HepG2 (cell line): ENCODE measurements around the gene CD7. TPM values are rescaled to one million over a fixed set of nuclear protein-coding genes. Genes with fewer than 3 reads are reported as not detected.
A peak's percentile ranks its signal among the peaks of the same experiment; 100 is the strongest.

Experiments
- NFKBIZ ChIP-seq: IDR thresholded peaks from 2 replicates; pipeline ENCODE4 v1.6.1; 2018; ENCODE audit warnings: missing genetic modification reagents, missing compliant biosample characterization
- ZNF260 ChIP-seq: sonication (generic); formaldehyde crosslinking; IDR thresholded peaks from 2 replicates; pipeline ENCODE4 v1.4.0; 2020; ENCODE audit warnings: missing genetic modification reagents, low read depth, mild to moderate bottlenecking, borderline replicate concordance
- ZNF292 ChIP-seq: sonication (generic); formaldehyde crosslinking; IDR thresholded peaks from 2 replicates; pipeline ENCODE4 v1.8.1; 2022; ENCODE audit warnings: mild to moderate bottlenecking, low read depth, missing genetic modification reagents, borderline replicate concordance
- ZNF788 ChIP-seq: sonication (generic); formaldehyde crosslinking; IDR thresholded peaks from 2 replicates; pipeline ENCODE4 v1.5.0; 2020; ENCODE audit warnings: mild to moderate bottlenecking, missing genetic modification reagents, borderline replicate concordance
- polyA plus RNA-seq, 8 experiments: library from polyadenylated mRNA; depleted of rRNA in 3 of 8; stranded (reverse) in 7 of 8; unstranded in 1 of 8; fragments of >200 nt; fragmentation: Illumina TruSeq in 4 of 8; extraction: Trizol in 4 of 8; gene quantifications; 2 replicates each; pipeline versions ENCODE4 v1.2.1 to v1.2.3, GENCODE V29; 2011 to 2016; ENCODE audit warnings: low read depth in 4 of 8, missing spikeins in 1 of 8, mixed read lengths in 1 of 8; ENCODE audit not compliant: insufficient read depth in 1 of 8
- total RNA-seq, 5 experiments: library from RNA; depleted of rRNA; stranded (reverse); fragments of >200 nt; fragmentation: Illumina TruSeq; extraction: Trizol; gene quantifications; 2 replicates each; pipeline ENCODE4 v1.2.3, GENCODE V29; 2016; ENCODE audit warnings: low read depth in 1 of 5
- TF ChIP-seq, protein P1 (sequence below): sonication (generic); formaldehyde crosslinking; IDR thresholded peaks from 2 replicates; pipeline ENCODE4 v1.5.1; 2020; ENCODE audit warnings: missing genetic modification reagents, mild to moderate bottlenecking, borderline replicate concordance
- TF ChIP-seq, protein P2 (sequence below): sonication (generic); formaldehyde crosslinking; IDR thresholded peaks from 2 replicates; pipeline ENCODE4 v1.4.0; 2020; ENCODE audit warnings: mild to moderate bottlenecking, missing genetic modification reagents
- TF ChIP-seq, protein P3 (sequence below): sonication (generic); formaldehyde crosslinking; IDR thresholded peaks from 2 replicates; pipeline ENCODE4 v1.4.0; 2020; ENCODE audit warnings: missing genetic modification reagents, mild to moderate bottlenecking, borderline replicate concordance
- TF ChIP-seq, protein P4 (sequence below): sonication (generic); formaldehyde crosslinking; IDR thresholded peaks from one replicate; pipeline ENCODE4 v1.5.1; 2020; ENCODE audit warnings: mild to moderate bottlenecking, missing genetic modification reagents; ENCODE audit errors: not compliant biosample characterization
- TF ChIP-seq, protein P5 (sequence below): sonication (generic); formaldehyde crosslinking; IDR thresholded peaks from 2 replicates; pipeline ENCODE4 v1.4.0; 2020; ENCODE audit warnings: missing genetic modification reagents

Gene CD7
- total and polyA plus RNA-seq, 2 of the 13 experiments (the other 11 are each of a cell fraction or from before 2014, with no cell fraction given): 67.6 to 76.4 TPM

DNA sequence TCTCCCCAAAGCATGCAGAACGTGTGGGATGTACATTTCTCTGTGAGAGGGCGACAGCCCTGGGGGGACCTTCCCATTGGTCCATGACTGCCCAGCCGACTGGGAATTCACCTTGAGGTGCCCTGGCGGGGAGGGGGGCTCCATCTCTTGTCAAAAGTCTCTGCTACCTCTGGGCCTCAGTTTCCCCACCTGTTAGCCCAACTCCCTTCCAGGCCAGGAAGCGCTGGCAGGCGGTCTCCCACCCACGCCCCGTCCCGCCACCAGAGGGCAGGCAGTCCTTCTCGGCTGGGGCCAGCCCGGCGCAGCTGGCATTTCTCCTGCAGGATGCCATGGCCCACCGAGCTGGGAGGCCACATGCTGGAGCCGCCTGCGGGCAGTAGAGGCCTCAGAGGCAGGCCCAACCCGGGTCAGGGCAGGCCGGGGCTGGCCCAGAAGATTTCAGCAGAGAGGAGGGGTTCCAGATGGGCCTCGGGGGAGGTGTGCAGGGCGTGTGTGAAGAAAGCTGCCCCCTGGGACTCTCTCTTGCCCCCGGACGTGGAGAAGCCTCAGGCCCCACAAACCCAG, 16.6 kb downstream of the CD7 start (continued):
- TF ChIP-seq, protein P1, sequence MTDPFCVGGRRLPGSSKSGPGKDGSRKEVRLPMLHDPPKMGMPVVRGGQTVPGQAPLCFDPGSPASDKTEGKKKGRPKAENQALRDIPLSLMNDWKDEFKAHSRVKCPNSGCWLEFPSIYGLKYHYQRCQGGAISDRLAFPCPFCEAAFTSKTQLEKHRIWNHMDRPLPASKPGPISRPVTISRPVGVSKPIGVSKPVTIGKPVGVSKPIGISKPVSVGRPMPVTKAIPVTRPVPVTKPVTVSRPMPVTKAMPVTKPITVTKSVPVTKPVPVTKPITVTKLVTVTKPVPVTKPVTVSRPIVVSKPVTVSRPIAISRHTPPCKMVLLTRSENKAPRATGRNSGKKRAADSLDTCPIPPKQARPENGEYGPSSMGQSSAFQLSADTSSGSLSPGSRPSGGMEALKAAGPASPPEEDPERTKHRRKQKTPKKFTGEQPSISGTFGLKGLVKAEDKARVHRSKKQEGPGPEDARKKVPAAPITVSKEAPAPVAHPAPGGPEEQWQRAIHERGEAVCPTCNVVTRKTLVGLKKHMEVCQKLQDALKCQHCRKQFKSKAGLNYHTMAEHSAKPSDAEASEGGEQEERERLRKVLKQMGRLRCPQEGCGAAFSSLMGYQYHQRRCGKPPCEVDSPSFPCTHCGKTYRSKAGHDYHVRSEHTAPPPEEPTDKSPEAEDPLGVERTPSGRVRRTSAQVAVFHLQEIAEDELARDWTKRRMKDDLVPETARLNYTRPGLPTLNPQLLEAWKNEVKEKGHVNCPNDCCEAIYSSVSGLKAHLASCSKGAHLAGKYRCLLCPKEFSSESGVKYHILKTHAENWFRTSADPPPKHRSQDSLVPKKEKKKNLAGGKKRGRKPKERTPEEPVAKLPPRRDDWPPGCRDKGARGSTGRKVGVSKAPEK (CRISPR knock-in tag): no peak
- TF ChIP-seq ZNF788 (peak; percentile 67; the same call in 1 of the 2 replicates), ZNF260 (0 out of 2 replicates have a peak, but pooled peaks have one; percentile 69), NFKBIZ (peak; percentile 71; the same call in 1 of the 2 replicates), ZNF292 (CRISPR knock-in tag) (peak; percentile 34; the same call in 1 of the 2 replicates)
- TF ChIP-seq, protein P2, sequence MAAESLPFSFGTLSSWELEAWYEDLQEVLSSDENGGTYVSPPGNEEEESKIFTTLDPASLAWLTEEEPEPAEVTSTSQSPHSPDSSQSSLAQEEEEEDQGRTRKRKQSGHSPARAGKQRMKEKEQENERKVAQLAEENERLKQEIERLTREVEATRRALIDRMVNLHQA: no peak
- TF ChIP-seq, protein P3, sequence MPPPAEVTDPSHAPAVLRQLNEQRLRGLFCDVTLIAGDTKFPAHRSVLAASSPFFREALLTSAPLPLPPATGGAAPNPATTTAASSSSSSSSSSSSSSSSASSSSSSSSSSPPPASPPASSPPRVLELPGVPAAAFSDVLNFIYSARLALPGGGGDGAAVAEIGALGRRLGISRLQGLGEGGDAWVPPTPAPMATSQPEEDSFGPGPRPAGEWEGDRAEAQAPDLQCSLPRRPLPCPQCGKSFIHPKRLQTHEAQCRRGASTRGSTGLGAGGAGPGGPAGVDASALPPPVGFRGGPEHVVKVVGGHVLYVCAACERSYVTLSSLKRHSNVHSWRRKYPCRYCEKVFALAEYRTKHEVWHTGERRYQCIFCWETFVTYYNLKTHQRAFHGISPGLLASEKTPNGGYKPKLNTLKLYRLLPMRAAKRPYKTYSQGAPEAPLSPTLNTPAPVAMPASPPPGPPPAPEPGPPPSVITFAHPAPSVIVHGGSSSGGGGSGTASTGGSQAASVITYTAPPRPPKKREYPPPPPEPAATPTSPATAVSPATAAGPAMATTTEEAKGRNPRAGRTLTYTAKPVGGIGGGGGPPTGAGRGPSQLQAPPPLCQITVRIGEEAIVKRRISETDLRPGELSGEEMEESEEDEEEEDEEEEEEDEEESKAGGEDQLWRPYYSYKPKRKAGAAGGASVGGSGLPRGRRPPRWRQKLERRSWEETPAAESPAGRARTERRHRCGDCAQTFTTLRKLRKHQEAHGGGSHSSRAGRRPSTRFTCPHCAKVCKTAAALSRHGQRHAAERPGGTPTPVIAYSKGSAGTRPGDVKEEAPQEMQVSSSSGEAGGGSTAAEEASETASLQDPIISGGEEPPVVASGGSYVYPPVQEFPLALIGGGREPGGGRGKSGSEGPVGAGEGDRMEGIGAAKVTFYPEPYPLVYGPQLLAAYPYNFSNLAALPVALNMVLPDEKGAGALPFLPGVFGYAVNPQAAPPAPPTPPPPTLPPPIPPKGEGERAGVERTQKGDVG (CRISPR knock-in tag): peak; percentile 22; the same call in 1 of the 2 replicates
- TF ChIP-seq, protein P4, sequence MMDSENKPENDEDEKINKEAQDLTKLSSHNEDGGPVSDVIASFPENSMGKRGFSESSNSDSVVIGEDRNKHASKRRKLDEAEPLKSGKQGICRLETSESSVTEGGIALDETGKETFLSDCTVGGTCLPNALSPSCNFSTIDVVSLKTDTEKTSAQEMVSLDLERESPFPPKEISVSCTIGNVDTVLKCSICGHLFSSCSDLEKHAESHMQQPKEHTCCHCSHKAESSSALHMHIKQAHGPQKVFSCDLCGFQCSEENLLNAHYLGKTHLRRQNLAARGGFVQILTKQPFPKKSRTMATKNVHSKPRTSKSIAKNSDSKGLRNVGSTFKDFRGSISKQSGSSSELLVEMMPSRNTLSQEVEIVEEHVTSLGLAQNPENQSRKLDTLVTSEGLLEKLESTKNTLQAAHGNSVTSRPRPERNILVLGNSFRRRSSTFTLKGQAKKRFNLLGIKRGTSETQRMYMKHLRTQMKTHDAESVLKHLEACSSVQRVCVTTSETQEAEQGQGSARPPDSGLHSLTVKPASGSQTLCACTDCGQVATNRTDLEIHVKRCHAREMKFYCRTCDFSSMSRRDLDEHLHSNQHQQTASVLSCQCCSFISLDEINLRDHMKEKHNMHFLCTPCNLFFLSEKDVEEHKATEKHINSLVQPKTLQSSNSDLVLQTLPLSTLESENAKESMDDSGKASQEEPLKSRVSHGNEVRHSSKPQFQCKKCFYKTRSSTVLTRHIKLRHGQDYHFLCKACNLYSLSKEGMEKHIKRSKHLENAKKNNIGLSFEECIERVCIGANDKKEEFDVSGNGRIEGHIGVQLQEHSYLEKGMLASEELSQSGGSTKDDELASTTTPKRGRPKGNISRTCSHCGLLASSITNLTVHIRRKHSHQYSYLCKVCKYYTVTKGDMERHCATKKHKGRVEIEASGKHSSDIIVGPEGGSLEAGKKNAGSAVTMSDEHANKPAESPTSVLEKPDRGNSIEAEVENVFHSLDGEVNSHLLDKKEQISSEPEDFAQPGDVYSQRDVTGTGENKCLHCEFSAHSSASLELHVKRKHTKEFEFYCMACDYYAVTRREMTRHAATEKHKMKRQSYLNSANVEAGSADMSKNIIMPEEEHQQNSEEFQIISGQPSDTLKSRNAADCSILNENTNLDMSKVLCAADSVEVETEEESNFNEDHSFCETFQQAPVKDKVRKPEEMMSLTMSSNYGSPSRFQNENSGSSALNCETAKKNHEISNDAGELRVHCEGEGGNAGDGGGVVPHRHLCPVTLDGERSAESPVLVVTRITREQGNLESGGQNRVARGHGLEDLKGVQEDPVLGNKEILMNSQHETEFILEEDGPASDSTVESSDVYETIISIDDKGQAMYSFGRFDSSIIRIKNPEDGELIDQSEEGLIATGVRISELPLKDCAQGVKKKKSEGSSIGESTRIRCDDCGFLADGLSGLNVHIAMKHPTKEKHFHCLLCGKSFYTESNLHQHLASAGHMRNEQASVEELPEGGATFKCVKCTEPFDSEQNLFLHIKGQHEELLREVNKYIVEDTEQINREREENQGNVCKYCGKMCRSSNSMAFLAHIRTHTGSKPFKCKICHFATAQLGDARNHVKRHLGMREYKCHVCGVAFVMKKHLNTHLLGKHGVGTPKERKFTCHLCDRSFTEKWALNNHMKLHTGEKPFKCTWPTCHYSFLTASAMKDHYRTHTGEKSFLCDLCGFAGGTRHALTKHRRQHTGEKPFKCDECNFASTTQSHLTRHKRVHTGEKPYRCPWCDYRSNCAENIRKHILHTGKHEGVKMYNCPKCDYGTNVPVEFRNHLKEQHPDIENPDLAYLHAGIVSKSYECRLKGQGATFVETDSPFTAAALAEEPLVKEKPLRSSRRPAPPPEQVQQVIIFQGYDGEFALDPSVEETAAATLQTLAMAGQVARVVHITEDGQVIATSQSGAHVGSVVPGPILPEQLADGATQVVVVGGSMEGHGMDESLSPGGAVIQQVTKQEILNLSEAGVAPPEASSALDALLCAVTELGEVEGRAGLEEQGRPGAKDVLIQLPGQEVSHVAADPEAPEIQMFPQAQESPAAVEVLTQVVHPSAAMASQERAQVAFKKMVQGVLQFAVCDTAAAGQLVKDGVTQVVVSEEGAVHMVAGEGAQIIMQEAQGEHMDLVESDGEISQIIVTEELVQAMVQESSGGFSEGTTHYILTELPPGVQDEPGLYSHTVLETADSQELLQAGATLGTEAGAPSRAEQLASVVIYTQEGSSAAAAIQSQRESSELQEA (CRISPR knock-in tag): peak; percentile 18
- TF ChIP-seq, protein P5, sequence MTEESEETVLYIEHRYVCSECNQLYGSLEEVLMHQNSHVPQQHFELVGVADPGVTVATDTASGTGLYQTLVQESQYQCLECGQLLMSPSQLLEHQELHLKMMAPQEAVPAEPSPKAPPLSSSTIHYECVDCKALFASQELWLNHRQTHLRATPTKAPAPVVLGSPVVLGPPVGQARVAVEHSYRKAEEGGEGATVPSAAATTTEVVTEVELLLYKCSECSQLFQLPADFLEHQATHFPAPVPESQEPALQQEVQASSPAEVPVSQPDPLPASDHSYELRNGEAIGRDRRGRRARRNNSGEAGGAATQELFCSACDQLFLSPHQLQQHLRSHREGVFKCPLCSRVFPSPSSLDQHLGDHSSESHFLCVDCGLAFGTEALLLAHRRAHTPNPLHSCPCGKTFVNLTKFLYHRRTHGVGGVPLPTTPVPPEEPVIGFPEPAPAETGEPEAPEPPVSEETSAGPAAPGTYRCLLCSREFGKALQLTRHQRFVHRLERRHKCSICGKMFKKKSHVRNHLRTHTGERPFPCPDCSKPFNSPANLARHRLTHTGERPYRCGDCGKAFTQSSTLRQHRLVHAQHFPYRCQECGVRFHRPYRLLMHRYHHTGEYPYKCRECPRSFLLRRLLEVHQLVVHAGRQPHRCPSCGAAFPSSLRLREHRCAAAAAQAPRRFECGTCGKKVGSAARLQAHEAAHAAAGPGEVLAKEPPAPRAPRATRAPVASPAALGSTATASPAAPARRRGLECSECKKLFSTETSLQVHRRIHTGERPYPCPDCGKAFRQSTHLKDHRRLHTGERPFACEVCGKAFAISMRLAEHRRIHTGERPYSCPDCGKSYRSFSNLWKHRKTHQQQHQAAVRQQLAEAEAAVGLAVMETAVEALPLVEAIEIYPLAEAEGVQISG (CRISPR knock-in tag): peak; percentile 56
